Heart left ventricle (tissue), 16 donors: ENCODE results near the gene MAGI1. TPM values are rescaled to one million over a fixed set of nuclear protein-coding genes. Genes with fewer than 3 reads are reported as not detected.

Experiments
- ATAC-seq, 4 donors: fragments of 200-7000 bp; cut with Tn5 transposase; one replicate each; pipeline ENCODE4 v1.9.1; 2020 to 2022; ENCODE audit warnings: moderate library complexity in 4 of 4, mild to moderate bottlenecking in 3 of 4, moderate number of reproducible peaks in 1 of 4
- DNase-seq, 5 donors: peaks; one replicate each; pipeline ENCODE4 v3.0.0-alpha.2; 2020
- H3K27ac ChIP-seq, 12 donors: fragments of 200-600 bp; sonication (generic) in 4 of 12; one replicate each; pipeline versions ENCODE4 v1.5.0 to v1.8.0; 2016 to 2022; ENCODE audit warnings: mild to moderate bottlenecking in 2 of 12
- H3K27me3 ChIP-seq, 9 donors: fragments of 200-600 bp; sonication (generic) in 2 of 9; one replicate each; pipeline versions ENCODE4 v1.5.1 to v1.8.0; 2016 to 2022; ENCODE audit warnings: mild to moderate bottlenecking in 3 of 9
- H3K36me3 ChIP-seq, 9 donors: fragments of 200-600 bp; sonication (generic) in 2 of 9; one replicate each; pipeline versions ENCODE4 v1.5.0 to v1.8.0; 2018 to 2022; ENCODE audit warnings: mild to moderate bottlenecking in 2 of 9
- H3K4me1 ChIP-seq, 12 donors: fragments of 200-600 bp; sonication (generic) in 4 of 12; one replicate each; pipeline versions ENCODE4 v1.5.0 to v1.8.0; 2016 to 2022; ENCODE audit warnings: mild to moderate bottlenecking in 3 of 12
- H3K4me3 ChIP-seq, 12 donors: fragments of 200-600 bp; sonication (generic) in 4 of 12; one replicate each; pipeline versions ENCODE4 v1.5.0 to v1.8.0; 2017 to 2022; ENCODE audit warnings: mild to moderate bottlenecking in 9 of 12, moderate library complexity in 4 of 12
- H3K9me3 ChIP-seq, 12 donors: fragments of 200-600 bp; sonication (generic) in 4 of 12; one replicate each; pipeline versions ENCODE4 v1.5.0 to v1.8.0; 2016 to 2022; ENCODE audit warnings: mild to moderate bottlenecking in 1 of 12
- CTCF ChIP-seq, 12 donors: fragments of 200-600 bp; sonication (generic) in 4 of 12; IDR thresholded peaks; one replicate each; pipeline versions ENCODE4 v1.5.0 to v1.8.0; 2018 to 2022; ENCODE audit warnings: antibody characterized with exemption in 12 of 12, mild to moderate bottlenecking in 5 of 12
- POLR2A ChIP-seq, 2 donors: fragments of 450-650 bp; IDR thresholded peaks; one replicate each; pipeline ENCODE4 v1.6.1; 2017; ENCODE audit warnings: antibody characterized with exemption in 2 of 2, mild to moderate bottlenecking in 2 of 2, moderate library complexity in 2 of 2
- WGBS, 4 donors: extraction: QIAGEN DNeasy Blood & Tissue Kit in 2 of 4; methylation state at CpG; one replicate each; pipeline versions ENCODE4 v1.1.5 to v1.1.7; 2013 to 2018; 5-methylcytosine and 5-hydroxymethylcytosine counted together
- intact Hi-C, 10 donors: fragments of 100-400 bp; cut with DNase I; formaldehyde crosslinking; loops; one replicate each; pipeline versions ENCODE4 v1.11.1 to v1.14.2; 2022
- polyA plus RNA-seq, 2 donors: library from polyadenylated mRNA; stranded (reverse); fragments of 200-250 nt; gene quantifications; one replicate each; pipeline ENCODE4 v1.2.3, GENCODE V29; 2013
- total RNA-seq, 9 donors: library from RNA; depleted of rRNA in 2 of 9; stranded (reverse); fragments of >200 nt in 2 of 9; fragmentation: NEBNext Ultra II Directional in 3 of 9; extraction: Animal tissue kit (Norgen Biotek cat#: 25700) in 3 of 9; gene quantifications; one replicate each; pipeline versions ENCODE4 v1.1.0 to v1.2.4, GENCODE V29; 2016 to 2023
- donor health status: ischemic (EF 13 %, LVEDD 7.1; RV severe dilation, severe dysfunction).
- donor health status: healthy with polysubstance abuse.
- donor health status: DM: no; HTN: yes; CAD: no.
- donor health status: DM: no; HTN: no; CAD: no.
- donor health status: ischemic (EF 25% LVEDD 6.9; RV normal size, moderate dysfunction).
- donor health status: ischemic (EF 25% LVEDD 5.7; RV mildly dilated, moderate dysfunction).
- donor health status: healthy.
- donor health status: DM: yes; HTN: yes; CAD: no.
- donor health status: ischemic (EF 35%, LVEDD 5.7; RV mildly dilated, moderate dysfunction).
- donor health status: nonischemic (EF 11% LVEDD 7.7; RV severe dilation, severe dysfunction).
- donor health status: DM: yes; HTN: yes; CAD: no.
- donor health status: PGD.
- donor health status: ischemic (EF 29% LVEDD 5.4; RV normal size, mild dysfunction).
- donor health status: nonischemic (EF 23%, LVEDD 6.1; RV moderate dilation, normal function).

Gene MAGI1
- total and polyA plus RNA-seq, 11 donors: 18.5 to 52.1 (median 31.4) TPM

GRCh38 chr3:65600888-65601287 is 437.8 kb downstream of the MAGI1 start:
- Histone ChIP-seq H3K27me3 (peaks cover 0 to 4% (median 0%) of the 10 kb centered on the region in 9 donors), H3K36me3 (no peaks in the 10 kb centered on the region), H3K4me3 (no peak overlapping the region), H3K4me1 (peaks cover 0 to 37% (median 24%) of the 10 kb centered on the region in 12 donors), H3K27ac (no peak overlapping the region), H3K9me3 (no peaks in the 10 kb centered on the region)
- DNase-seq (no peak), ATAC-seq (no peak)
- WGBS, 4 donors: 84 to 99% (median 97%) methylated on average over 2 of the region's 2 CpGs
- no peak for TF ChIP-seq POLR2A (IDR thresholded peaks at IDR 0.05)
- no peak for TF ChIP-seq CTCF (IDR thresholded peaks at IDR 0.05)
- intact Hi-C loops: no loop called here

DNA sequence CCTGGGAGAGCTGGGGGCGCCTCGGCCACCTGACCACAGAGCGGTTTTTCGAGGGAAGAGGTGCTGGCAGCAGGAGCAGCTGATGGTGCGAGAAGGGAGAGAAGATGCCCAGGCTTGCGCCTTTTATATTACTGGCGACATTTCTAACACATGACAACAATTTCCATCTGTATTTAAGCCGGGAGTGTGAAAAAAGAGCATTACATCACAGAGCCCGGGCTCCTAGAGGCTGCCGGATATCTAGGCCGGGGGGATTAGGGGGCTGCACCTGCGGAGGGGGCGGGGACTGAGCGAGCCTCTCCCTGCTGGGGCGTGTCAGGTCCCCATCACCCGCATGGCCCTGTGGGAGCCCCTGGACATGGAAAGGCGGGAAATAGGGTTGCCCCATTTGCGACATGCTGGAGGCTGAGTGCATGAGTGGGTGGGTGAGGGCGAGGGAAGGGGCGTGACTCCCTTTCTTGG is 440.7 kb downstream of the MAGI1 start:
- Histone ChIP-seq H3K36me3 (no peaks in the 10 kb centered on the region), H3K4me1 (peaks cover 0 to 25% (median 14%) of the 10 kb centered on the region in 12 donors), H3K4me3 (peak overlapping the region in 9 of 12 donors; percentile 15 to 48 (median 39)), H3K9me3 (no peaks in the 10 kb centered on the region), H3K27me3 (peaks cover 0 to 4% (median 0%) of the 10 kb centered on the region in 9 donors), H3K27ac (no peak overlapping the region)
- DNase-seq (peak in 1 of 5 donors; percentile 52), ATAC-seq (peak in 2 of 4 donors; percentile 33)
- intact Hi-C loops: no loop called here
- TF ChIP-seq POLR2A (IDR thresholded peaks at IDR 0.05): no peak
- no peak for TF ChIP-seq CTCF (IDR thresholded peaks at IDR 0.05)
- 33 to 44% (median 41%) methylated on average over 15 to 20 of the region's 20 CpGs for WGBS, 4 donors

DNA sequence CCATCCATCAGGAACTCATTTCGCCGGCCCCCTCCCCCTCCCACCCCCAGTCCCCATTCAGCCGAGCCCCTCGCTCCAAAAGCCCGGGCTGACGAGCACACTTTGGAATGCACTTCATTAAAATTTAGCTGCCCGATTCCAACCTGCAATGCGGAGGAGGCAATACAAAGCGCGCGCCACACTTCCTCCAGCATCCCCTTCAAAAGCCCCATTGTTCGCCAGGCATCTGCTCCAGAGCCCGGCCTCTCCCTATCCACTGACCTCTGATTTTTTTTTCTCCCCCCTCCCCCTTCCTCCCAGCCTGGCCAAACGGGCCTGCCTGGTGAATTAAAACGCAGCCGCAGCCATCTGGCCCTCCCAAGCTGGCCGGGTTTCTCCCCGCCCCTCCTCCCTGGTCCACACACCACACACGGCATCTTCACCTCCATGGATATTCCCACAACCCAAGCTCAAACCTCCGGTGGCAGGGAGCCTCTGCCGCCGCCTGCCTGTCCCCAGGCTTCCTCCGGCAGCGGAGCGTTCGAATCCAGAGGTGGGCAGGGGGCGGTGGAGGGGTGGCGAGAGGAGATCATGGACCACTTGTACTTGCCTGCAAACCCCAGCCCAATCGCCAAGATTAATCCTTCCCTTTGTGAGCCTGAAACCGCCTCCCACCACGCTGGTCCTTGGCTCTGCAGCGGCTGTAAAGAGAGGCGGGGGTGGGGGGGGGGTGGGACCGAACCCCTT is 441.3 kb downstream of the MAGI1 start:
- Histone ChIP-seq H3K4me3 (peak overlapping the region in 10 of 12 donors; percentile 15 to 48 (median 34)), H3K27me3 (peaks cover 0 to 4% (median 0%) of the 10 kb centered on the region in 9 donors), H3K4me1 (peaks cover 0 to 25% (median 14%) of the 10 kb centered on the region in 12 donors), H3K36me3 (no peaks in the 10 kb centered on the region), H3K9me3 (no peaks in the 10 kb centered on the region), H3K27ac (no peak overlapping the region)
- DNase-seq (peak; percentile 35 to 57 (median 43)), ATAC-seq (peak; percentile 28 to 81 (median 74))
- TF ChIP-seq CTCF (IDR thresholded peaks at IDR 0.05) (no peak), POLR2A (IDR thresholded peaks at IDR 0.05) (no peak)
- intact Hi-C loops: no loop called here
- 4 to 11% (median 5%) methylated on average over 27 to 34 of the region's 34 CpGs for WGBS, 4 donors

DNA sequence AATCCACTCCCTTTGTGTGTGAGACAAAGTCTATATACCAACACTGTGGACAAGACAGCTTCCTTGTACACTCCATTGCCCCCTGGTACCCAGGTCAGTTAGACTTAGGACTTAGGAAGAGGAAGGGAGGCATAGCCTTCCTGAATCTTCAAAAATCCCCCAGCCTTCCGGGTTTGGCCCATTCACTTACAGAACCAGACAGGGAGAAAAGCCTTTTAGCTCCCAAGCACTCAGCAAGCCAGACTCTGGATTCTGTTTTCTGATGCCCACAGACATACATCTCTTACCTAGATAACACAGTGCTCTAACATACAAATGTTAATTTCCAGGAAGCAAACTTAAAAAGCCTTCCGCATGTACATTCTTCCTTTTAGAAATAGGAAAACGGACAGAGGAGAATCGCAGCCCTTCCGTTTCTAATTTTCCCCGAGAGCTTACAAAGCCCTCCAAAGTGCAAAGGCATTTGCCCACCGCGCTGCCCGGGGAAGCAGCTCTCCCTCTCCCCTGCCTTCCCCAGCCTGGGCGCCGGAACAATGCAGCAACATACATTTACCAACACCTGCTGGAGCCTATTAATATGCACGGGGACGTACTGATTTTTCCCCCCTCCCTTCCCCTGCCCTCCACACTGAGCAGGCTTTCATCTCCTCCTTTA is 442.0 kb downstream of the MAGI1 start:
- Histone ChIP-seq H3K4me3 (peak overlapping the region in 10 of 12 donors; percentile 12 to 48 (median 34)), H3K27me3 (peaks cover 0 to 4% (median 0%) of the 10 kb centered on the region in 9 donors), H3K36me3 (no peaks in the 10 kb centered on the region), H3K4me1 (peaks cover 0 to 28% (median 14%) of the 10 kb centered on the region in 12 donors), H3K27ac (no peak overlapping the region), H3K9me3 (no peaks in the 10 kb centered on the region)
- ATAC-seq (peak in 3 of 4 donors; percentile 21 to 28 (median 25)), DNase-seq (no peak)
- no peak for TF ChIP-seq POLR2A (IDR thresholded peaks at IDR 0.05)
- no peak for TF ChIP-seq CTCF (IDR thresholded peaks at IDR 0.05)
- intact Hi-C loops: no loop called here
- 17 to 21% (median 18%) methylated on average over 13 of the region's 13 CpGs for WGBS, 4 donors
